Osteoblast (primary cell): Measurements from ENCODE around the gene ERMP1. TPM values are rescaled to one million over a fixed set of nuclear protein-coding genes. Genes with fewer than 3 reads are reported as not detected.
"Not testable (repeated sequence)": the region's sequence is repeated elsewhere in the genome, so short reads cannot be mapped to it uniquely, and the experiment has no call there.

Experiments used
- DNase-seq: peaks from one replicate; pipeline ENCODE4 v3.0.0; 2011; ENCODE audit warnings: low spot score, mixed read lengths; ENCODE audit not compliant: insufficient read length; ENCODE audit errors: missing footprints
- H2AFZ ChIP-seq: 2 replicates; pipeline ENCODE4 v1.6.0; 2011; ENCODE audit warnings: mild to moderate bottlenecking, low read length
- H3K27ac ChIP-seq: 2 replicates; pipeline ENCODE4 v1.5.1; 2011; ENCODE audit warnings: mild to moderate bottlenecking, low read depth, low read length, moderate library complexity
- H3K27me3 ChIP-seq: 2 replicates; pipeline ENCODE4 v1.6.0; 2012; ENCODE audit warnings: mild to moderate bottlenecking, control low read depth, inconsistent platforms, low read length, moderate library complexity; ENCODE audit not compliant: insufficient read depth
- H3K36me3 ChIP-seq: 2 replicates; pipeline ENCODE4 v1.5.1; 2011; ENCODE audit warnings: mild to moderate bottlenecking, low read length, control low read depth, moderate library complexity; ENCODE audit not compliant: insufficient read depth
- H3K4me1 ChIP-seq: 2 replicates; pipeline ENCODE4 v1.5.1; 2011; ENCODE audit warnings: mild to moderate bottlenecking, low read length, control low read depth, moderate library complexity; ENCODE audit not compliant: insufficient read depth
- H3K4me2 ChIP-seq: 2 replicates; pipeline ENCODE4 v1.6.0; 2011; ENCODE audit warnings: mild to moderate bottlenecking, low read length; ENCODE audit not compliant: insufficient read depth
- H3K4me3 ChIP-seq: fragments of 200-600 bp; sonication (generic); 3 replicates; pipeline ENCODE4 v1.5.1; 2012; ENCODE audit warnings: mild to moderate bottlenecking, low read length, inconsistent platforms; ENCODE audit not compliant: insufficient read depth
- H3K79me2 ChIP-seq: 2 replicates; pipeline ENCODE4 v1.6.0; 2012; ENCODE audit warnings: mild to moderate bottlenecking, low read length, control low read depth, inconsistent platforms; ENCODE audit not compliant: insufficient read depth
- H3K9me3 ChIP-seq: 2 replicates; pipeline ENCODE4 v1.5.1; 2011; ENCODE audit warnings: low read depth, low read length, control low read depth
- H4K20me1 ChIP-seq: 2 replicates; pipeline ENCODE4 v1.6.0; 2012; ENCODE audit warnings: mild to moderate bottlenecking, low read length, control low read depth; ENCODE audit not compliant: insufficient read depth
- total RNA-seq: library from RNA; depleted of rRNA; stranded (reverse); fragments of >200 nt; gene quantifications from 2 replicates; pipeline ENCODE4 v1.2.3, GENCODE V29; 2012
- TF ChIP-seq, protein P1 (sequence below): IDR thresholded peaks from 2 replicates; pipeline ENCODE4 v1.5.1; 2011; ENCODE audit warnings: mild to moderate bottlenecking, low read depth, low read length, moderate library complexity; ENCODE audit errors: extremely low read depth

Gene ERMP1
- total RNA-seq, 1 donor: 6.5 TPM

DNA sequence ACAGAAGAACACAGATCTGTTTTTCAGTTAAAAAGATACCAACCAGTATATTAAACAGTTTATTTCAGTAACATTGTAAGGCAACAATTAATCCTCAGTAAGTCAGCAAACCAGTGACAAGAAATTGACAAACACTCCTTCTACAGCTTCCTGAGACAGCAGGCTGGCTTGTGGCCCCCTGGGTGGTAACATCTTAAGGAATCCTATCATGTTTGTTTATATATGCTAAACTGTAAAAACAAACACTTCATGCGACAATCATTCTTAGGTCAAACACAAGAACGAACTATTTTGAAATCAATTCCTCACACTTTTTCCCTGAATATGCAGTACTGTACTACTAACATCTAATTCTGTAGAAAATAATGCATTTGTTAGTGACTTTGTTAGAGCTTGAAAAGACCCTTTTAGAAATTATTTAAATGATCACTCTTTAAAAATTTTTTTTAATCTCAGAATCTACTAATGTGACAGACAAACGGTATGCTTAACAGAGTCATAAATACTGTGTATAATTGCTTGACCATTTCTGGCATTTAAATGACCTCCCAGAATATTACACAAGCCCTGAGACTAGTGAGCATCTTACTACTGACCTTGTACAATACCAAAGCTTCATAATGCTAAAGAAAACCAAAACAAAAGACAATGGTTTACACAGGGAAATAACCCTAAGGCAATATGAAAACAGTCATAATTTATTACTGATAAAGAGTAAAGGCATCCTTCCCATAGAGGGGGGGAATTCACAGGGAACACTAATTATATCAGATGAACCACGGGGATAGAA, 48.2 kb downstream of the ERMP1 start:
- no peak overlapping the region for H3K27ac ChIP-seq
- H3K36me3 ChIP-seq: peaks cover 8% of the 10 kb centered on the region
- H3K4me3 ChIP-seq: no peak overlapping the region
- TF ChIP-seq, protein P1, sequence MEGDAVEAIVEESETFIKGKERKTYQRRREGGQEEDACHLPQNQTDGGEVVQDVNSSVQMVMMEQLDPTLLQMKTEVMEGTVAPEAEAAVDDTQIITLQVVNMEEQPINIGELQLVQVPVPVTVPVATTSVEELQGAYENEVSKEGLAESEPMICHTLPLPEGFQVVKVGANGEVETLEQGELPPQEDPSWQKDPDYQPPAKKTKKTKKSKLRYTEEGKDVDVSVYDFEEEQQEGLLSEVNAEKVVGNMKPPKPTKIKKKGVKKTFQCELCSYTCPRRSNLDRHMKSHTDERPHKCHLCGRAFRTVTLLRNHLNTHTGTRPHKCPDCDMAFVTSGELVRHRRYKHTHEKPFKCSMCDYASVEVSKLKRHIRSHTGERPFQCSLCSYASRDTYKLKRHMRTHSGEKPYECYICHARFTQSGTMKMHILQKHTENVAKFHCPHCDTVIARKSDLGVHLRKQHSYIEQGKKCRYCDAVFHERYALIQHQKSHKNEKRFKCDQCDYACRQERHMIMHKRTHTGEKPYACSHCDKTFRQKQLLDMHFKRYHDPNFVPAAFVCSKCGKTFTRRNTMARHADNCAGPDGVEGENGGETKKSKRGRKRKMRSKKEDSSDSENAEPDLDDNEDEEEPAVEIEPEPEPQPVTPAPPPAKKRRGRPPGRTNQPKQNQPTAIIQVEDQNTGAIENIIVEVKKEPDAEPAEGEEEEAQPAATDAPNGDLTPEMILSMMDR: no peak
- H3K4me1 ChIP-seq: no peaks in the 10 kb centered on the region
- H4K20me1 ChIP-seq: peaks cover 2% of the 10 kb centered on the region
- no peak for DNase-seq
- no peak overlapping the region for H2AFZ ChIP-seq
- no peaks in the 10 kb centered on the region for H3K27me3 ChIP-seq
- H3K79me2 ChIP-seq: no peaks in the 10 kb centered on the region
- H3K4me2 ChIP-seq: no peak overlapping the region
- H3K9me3 ChIP-seq: no peaks in the 10 kb centered on the region

GRCh38 chr9:5783982-5784381, 48.9 kb downstream of the ERMP1 start:
- no peaks in the 10 kb centered on the region for H3K9me3 ChIP-seq
- no peak for DNase-seq
- H3K27ac ChIP-seq: no peak overlapping the region
- no peaks in the 10 kb centered on the region for H3K4me1 ChIP-seq
- TF ChIP-seq, protein P1: no peak
- no peak overlapping the region for H3K4me2 ChIP-seq
- no peak overlapping the region for H2AFZ ChIP-seq
- no peaks in the 10 kb centered on the region for H3K79me2 ChIP-seq
- peaks cover 2% of the 10 kb centered on the region for H4K20me1 ChIP-seq
- peaks cover 13% of the 10 kb centered on the region for H3K36me3 ChIP-seq
- no peaks in the 10 kb centered on the region for H3K27me3 ChIP-seq
- H3K4me3 ChIP-seq: no peak overlapping the region

DNA sequence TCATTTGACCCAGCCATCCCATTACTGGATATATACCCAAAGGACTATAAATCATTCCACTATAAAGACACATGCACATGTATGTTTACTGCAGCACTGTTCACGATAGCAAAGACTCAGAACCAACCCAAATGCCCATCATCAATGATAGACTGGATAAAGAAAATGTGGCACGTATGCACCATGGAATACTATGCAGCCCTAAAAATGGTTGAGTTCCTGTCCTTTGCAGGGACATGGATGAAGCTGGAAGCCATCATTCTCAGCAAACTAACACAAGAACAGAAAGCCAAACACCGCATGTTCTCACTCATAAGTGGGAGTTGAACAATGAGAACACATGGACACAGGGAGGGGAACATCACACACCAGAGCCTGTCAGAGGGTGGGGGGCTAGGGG, 49.5 kb downstream of the ERMP1 start:
- DNase-seq: not testable (repeated sequence)

DNA sequence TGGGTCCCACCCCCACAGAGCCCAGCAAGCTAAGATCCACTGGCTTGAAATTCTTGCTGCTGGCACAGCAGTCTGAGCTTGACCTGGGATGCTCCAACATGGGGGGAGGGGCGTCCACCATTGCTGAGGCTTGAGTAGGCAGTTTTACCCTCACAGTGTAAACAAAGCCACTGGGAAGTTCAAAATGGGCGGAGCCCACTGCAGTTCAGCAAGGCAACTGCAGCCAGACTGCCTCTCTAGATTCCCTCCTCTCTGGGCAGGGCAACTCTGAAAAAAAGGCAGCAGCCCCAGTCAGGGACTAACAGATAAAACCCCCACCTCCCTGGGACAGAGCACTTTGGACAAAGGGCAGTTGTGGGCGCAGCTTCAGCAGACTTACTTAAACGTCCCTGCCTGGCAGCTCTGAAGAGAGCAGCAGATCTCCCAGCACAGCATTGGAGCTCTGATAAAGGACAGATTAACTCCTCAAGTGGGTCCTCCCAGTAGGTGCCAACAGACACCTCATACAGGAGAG, 53.2 kb downstream of the ERMP1 start:
- H2AFZ ChIP-seq, H3K27ac ChIP-seq, DNase-seq, H3K27me3 ChIP-seq, H3K9me3 ChIP-seq, H3K79me2 ChIP-seq, H3K4me1 ChIP-seq, H3K4me2 ChIP-seq, H3K4me3 ChIP-seq, H4K20me1 ChIP-seq: not testable (repeated sequence)
- peaks cover 32% of the 10 kb centered on the region for H3K36me3 ChIP-seq

More for the DNA sequence above, 49.5 kb downstream of the ERMP1 start:
- H3K27me3 ChIP-seq, H3K27ac ChIP-seq, H3K4me1 ChIP-seq, H3K4me2 ChIP-seq, H4K20me1 ChIP-seq, H3K79me2 ChIP-seq, H3K9me3 ChIP-seq, H3K4me3 ChIP-seq, H2AFZ ChIP-seq: not testable (repeated sequence)
- peaks cover 19% of the 10 kb centered on the region for H3K36me3 ChIP-seq

- no peak overlapping the region for H3K27ac ChIP-seq
- H4K20me1 ChIP-seq: no peaks in the 10 kb centered on the region
- no peak overlapping the region for H3K4me2 ChIP-seq
- H3K9me3 ChIP-seq: peaks cover 3% of the 10 kb centered on the region
- TF ChIP-seq, protein P1: no peak
- peaks cover 42% of the 10 kb centered on the region for H3K36me3 ChIP-seq
- no peak for DNase-seq
- no peaks in the 10 kb centered on the region for H3K79me2 ChIP-seq
- H3K4me1 ChIP-seq: no peaks in the 10 kb centered on the region
- no peaks in the 10 kb centered on the region for H3K27me3 ChIP-seq
- no peak overlapping the region for H3K4me3 ChIP-seq
- no peak overlapping the region for H2AFZ ChIP-seq
Observed at GRCh38 chr9:5778805-5779204, 54.1 kb downstream of the ERMP1 start.
